K562 (cell line): Measurements from ENCODE around the gene C19orf67. TPM values are rescaled to one million over a fixed set of nuclear protein-coding genes. Genes with fewer than 3 reads are reported as not detected.

Experiments used
- ATAC-seq: fragments of 200-7000 bp; cut with Tn5 transposase; 3 replicates; pipeline ENCODE4 v1.9.1; 2020; ENCODE audit warnings: moderate library complexity
- BruUV-seq: library from RNA; stranded (reverse); fragments of 400-500 nt; replicated peaks from 2 replicates; lab custom pipeline; 2021; lab: Mats Ljungman, UMichigan
- CTCF ChIA-PET: fragments of 300-600 bp; formaldehyde crosslinking; extraction: SDS; loops from one replicate; lab custom pipeline; 2021; ENCODE audit warnings: low intra/inter-chr PET ratio; lab: Yijun Ruan, JAX
- POLR2A ChIA-PET: fragments of 300-600, 350-650 bp; sonication (Branson Sonifier 250); formaldehyde crosslinking; extraction: SDS; loops from one replicate; lab custom pipeline; 2021; ENCODE audit warnings: antibody characterized with exemption, inconsistent platforms; lab: Yijun Ruan, JAX
- DNase-seq, 4 experiments: peaks; one replicate each; pipeline versions ENCODE4 v3.0.0 to v3.0.0-alpha.2; 2011 to 2018; ENCODE audit warnings: low spot score in 3 of 4, mixed read lengths in 3 of 4; ENCODE audit errors: extremely low read depth in 1 of 4
- FAIRE-seq: peaks from 2 replicates; lab custom pipeline; 2011; peaks lifted over from hg19 to GRCh38; lab: Jason Lieb, UNC
- H2AFZ ChIP-seq: 2 replicates; pipeline ENCODE4 v1.6.0; 2011; ENCODE audit warnings: low read depth, low read length, control low read depth, inconsistent platforms
- H3K27ac ChIP-seq: fragments of 200-600 bp; 3 replicates; pipeline ENCODE4 v1.8.0; 2011; ENCODE audit warnings: low read depth, mild to moderate bottlenecking, control low read depth, inconsistent platforms, low read length, moderate library complexity, mixed read lengths; ENCODE audit errors: extremely low read depth
- H3K27me3 ChIP-seq, 2 experiments: fragments of 300-600 bp in 1 of 2; 2 replicates in 1 of 2; 3 replicates in 1 of 2; pipeline versions ENCODE4 v1.6.0 to v1.8.0; 2011; ENCODE audit warnings: inconsistent platforms in 2 of 2, low read length in 2 of 2, mild to moderate bottlenecking in 1 of 2, mixed read lengths in 1 of 2, moderate library complexity in 1 of 2; ENCODE audit not compliant: control insufficient read depth in 2 of 2, insufficient read depth in 2 of 2
- H3K36me3 ChIP-seq: fragments of 300-600 bp; 3 replicates; pipeline ENCODE4 v1.8.0; 2011; ENCODE audit warnings: mild to moderate bottlenecking, low read length, inconsistent platforms; ENCODE audit not compliant: control insufficient read depth, insufficient read depth
- H3K4me1 ChIP-seq, 2 experiments: fragments of 200-600 bp in 1 of 2; replicated peaks in 1 of 2; 2 replicates in 1 of 2; 3 replicates in 1 of 2; pipeline versions ENCODE4 v1.5.1 to v1.8.0; 2011; ENCODE audit warnings: inconsistent platforms in 2 of 2, low read length in 2 of 2, mild to moderate bottlenecking in 1 of 2, mixed read lengths in 1 of 2, moderate library complexity in 1 of 2; ENCODE audit not compliant: control insufficient read depth in 2 of 2, insufficient read depth in 2 of 2
- H3K4me2 ChIP-seq: 2 replicates; pipeline ENCODE4 v1.6.1; 2011; ENCODE audit warnings: low read length, control low read depth, inconsistent platforms, mixed read lengths; ENCODE audit not compliant: insufficient read depth
- H3K4me3 ChIP-seq: fragments of 200-600 bp; sonication (generic), shearing (Covaris generic); 2 replicates; pipeline ENCODE4 v1.5.1; 2016; ENCODE audit warnings: control low read depth, inconsistent platforms
- H3K79me2 ChIP-seq: fragments of 200-600 bp; 3 replicates; pipeline ENCODE4 v1.8.0; 2011; ENCODE audit warnings: low read length, inconsistent platforms; ENCODE audit not compliant: control insufficient read depth, insufficient read depth
- H3K9ac ChIP-seq, 2 experiments: 2 replicates each; pipeline versions ENCODE4 v1.6.0 to v1.6.1; 2011; ENCODE audit warnings: low read depth in 2 of 2, low read length in 2 of 2, control low read depth in 1 of 2, inconsistent platforms in 1 of 2, mild to moderate bottlenecking in 1 of 2, mixed read lengths in 1 of 2; ENCODE audit not compliant: insufficient read depth in 1 of 2
- H3K9me1 ChIP-seq: one replicate; pipeline ENCODE4 v1.6.0; 2011; ENCODE audit warnings: inconsistent platforms, mild to moderate bottlenecking, low read length, moderate library complexity; ENCODE audit not compliant: control insufficient read depth, insufficient read depth
- H3K9me3 ChIP-seq: replicated peaks from 2 replicates; pipeline ENCODE4 v1.5.1; 2011; ENCODE audit warnings: low read depth, low read length, inconsistent platforms; ENCODE audit not compliant: control insufficient read depth, insufficient read depth
- H4K20me1 ChIP-seq: replicated peaks from 2 replicates; pipeline ENCODE4 v1.6.1; 2011; ENCODE audit warnings: low read length, inconsistent platforms, mixed read lengths; ENCODE audit not compliant: control insufficient read depth, insufficient read depth
- BDP1 ChIP-seq: IDR thresholded peaks from 3 replicates; pipeline ENCODE4 v1.6.1; 2011; ENCODE audit not compliant: insufficient read length, insufficient read depth
- JUN ChIP-seq, 2 experiments: sonication (generic) in 1 of 2; formaldehyde crosslinking in 1 of 2; IDR thresholded peaks; 2 replicates each; pipeline versions ENCODE4 v1.6.1 to v1.8.0; 2012 to 2022; ENCODE audit warnings: borderline replicate concordance in 2 of 2, mild to moderate bottlenecking in 2 of 2, improper control_type of control experiment in 1 of 2, low read depth in 1 of 2, low read length in 1 of 2, missing genetic modification reagents in 1 of 2
- MAFK ChIP-seq: IDR thresholded peaks from 2 replicates; pipeline ENCODE4 v1.6.1; 2011; ENCODE audit warnings: low read length, improper control_type of control experiment
- MAZ ChIP-seq, 2 experiments: fragments of 450-650 bp in 1 of 2; sonication (generic) in 1 of 2; formaldehyde crosslinking; IDR thresholded peaks in 1 of 2; conservative IDR thresholded peaks in 1 of 2; 2 replicates each; pipeline versions ENCODE4 v1.4.0 to v1.5.0; 2020; ENCODE audit warnings: mild to moderate bottlenecking in 1 of 2, missing genetic modification reagents in 1 of 2
- PURB ChIP-seq: sonication (generic); formaldehyde crosslinking; IDR thresholded peaks from 2 replicates; pipeline ENCODE4 v1.9.0; 2021; ENCODE audit warnings: low read depth, mild to moderate bottlenecking, missing genetic modification reagents
- RB1 ChIP-seq: fragments of 450-650 bp; IDR thresholded peaks from 2 replicates; pipeline ENCODE4 v1.6.1; 2017; ENCODE audit warnings: low read depth, mild to moderate bottlenecking
- SMARCA4 ChIP-seq: fragments of 450-650 bp; IDR thresholded peaks from 2 replicates; pipeline ENCODE4 v1.6.1; 2016
- TCF3 ChIP-seq: sonication (generic); formaldehyde crosslinking; IDR thresholded peaks from 2 replicates; pipeline ENCODE4 v1.4.0; 2020; ENCODE audit warnings: mild to moderate bottlenecking, missing genetic modification reagents
- ZFX ChIP-seq: sonication (generic); formaldehyde crosslinking; IDR thresholded peaks from 2 replicates; pipeline ENCODE4 v1.8.0; 2022; ENCODE audit warnings: mild to moderate bottlenecking, missing genetic modification reagents, moderate library complexity
- ZNF766 ChIP-seq: fragments of 200-800 bp; sonication (Bioruptor generic); conservative IDR thresholded peaks from 2 replicates; pipeline ENCODE4 v1.6.1; 2016; ENCODE audit warnings: missing genetic modification characterization, missing compliant biosample characterization
- WGBS: fragments of 100-300 bp; shearing (Covaris generic); methylation state at CpG from one replicate; pipeline ENCODE4 v1.1.6; 2016; ENCODE audit warnings: low coverage, mixed read lengths; ENCODE audit not compliant: insufficient coverage; ENCODE audit errors: missing lambda C conversion rate; 5-methylcytosine and 5-hydroxymethylcytosine counted together
- in situ Hi-C: fragments of 300-500 bp; cut with MboI; formaldehyde crosslinking; loops from 4 replicates; pipeline ENCODE4 v1.15.0; 2018; ENCODE audit warnings: inconsistent platforms, mixed read lengths
- intact Hi-C: fragments of 100-400 bp; cut with micrococcal nuclease; formaldehyde crosslinking; loops from 2 replicates; pipeline ENCODE4 v1.14.2; 2022
- polyA plus RNA-seq, 8 experiments: library from polyadenylated mRNA; depleted of rRNA in 4 of 8; stranded (reverse) in 5 of 8; unstranded in 3 of 8; fragments of >200 nt; fragmentation: Nextera tagmentation in 2 of 8; fragmentation: Illumina TruSeq in 1 of 8; extraction: Ambion mirVana in 2 of 8; extraction: Trizol in 1 of 8; gene quantifications; 2 replicates each; pipeline versions ENCODE4 v1.2.1 to v1.2.3, GENCODE V29; 2011 to 2014; ENCODE audit warnings: inconsistent platforms in 1 of 8, missing spikeins in 1 of 8
- total RNA-seq, 7 experiments: library from RNA; depleted of rRNA in 6 of 7; stranded (reverse); fragments of >200 nt in 6 of 7; fragmentation: Illumina TruSeq in 2 of 7; extraction: Trizol in 2 of 7; gene quantifications; 2 replicates each; pipeline versions ENCODE4 v1.2.1 to v1.2.3, GENCODE V29; 2011 to 2021; ENCODE audit warnings: low replicate concordance in 1 of 7
- TF ChIP-seq, protein P1 (sequence below): sonication (generic); formaldehyde crosslinking; IDR thresholded peaks from 2 replicates; pipeline ENCODE4 v1.8.0; 2022; ENCODE audit warnings: mild to moderate bottlenecking, missing genetic modification reagents

Gene C19orf67
- total and polyA plus RNA-seq, 9 of the 15 experiments (the other 6 are each of a cell fraction or from before 2014, with no cell fraction given): 0.29 to 1.8 (median 0.51) TPM; not detected in 3

DNA sequence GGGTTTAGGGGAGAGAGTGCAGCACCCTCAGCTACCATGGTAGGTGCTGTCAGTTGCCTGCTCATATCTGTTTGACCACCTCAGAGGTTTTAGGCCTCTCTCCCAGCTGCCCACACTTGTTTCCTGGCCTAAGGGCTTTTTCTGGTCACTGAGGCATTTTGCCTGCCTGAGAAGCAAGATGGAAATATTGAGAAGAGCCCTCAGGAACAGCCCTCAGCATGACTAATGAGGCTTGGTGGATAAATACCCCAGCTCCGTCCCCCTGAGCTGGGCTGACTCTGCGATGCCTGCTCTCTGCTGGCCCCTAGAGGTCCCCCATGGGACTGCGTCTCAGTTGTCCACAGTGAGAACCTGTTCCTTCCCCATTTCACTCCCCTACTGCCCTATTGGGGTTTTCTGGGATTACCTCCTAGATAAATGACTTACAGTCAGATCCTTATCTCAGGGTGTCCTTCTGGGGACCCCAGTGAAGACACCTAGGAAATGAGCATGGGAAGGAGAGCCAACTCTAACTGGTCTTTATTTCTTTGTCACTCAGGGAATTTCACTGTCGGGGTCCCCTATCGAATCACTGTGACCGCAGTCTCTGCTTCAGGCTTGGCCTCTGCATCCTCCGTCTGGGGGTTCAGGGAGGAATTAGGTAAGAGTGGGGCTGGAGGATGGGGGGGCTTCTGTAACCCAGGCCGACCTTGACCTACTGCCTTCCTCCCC is 37.0 kb downstream of the C19orf67 start:
- intact Hi-C loops (no loop called here), in situ Hi-C loops (no loop called here)
- H3K4me1 ChIP-seq: peaks cover 0 to 16% of the 10 kb centered on the region in 2 experiments; a peak in 2 of 5 replicates
- H3K79me2 ChIP-seq: no peaks in the 10 kb centered on the region
- peak; percentile 88 for FAIRE-seq
- peaks cover 27% of the 10 kb centered on the region; the same call in 2 of the 3 replicates for H3K36me3 ChIP-seq
- ATAC-seq: peak; percentile 94
- no peaks in the 10 kb centered on the region for H3K27me3 ChIP-seq
- ChIA-PET POLR2A (interaction anchor here (0.8 kb wide), 1 partner anchor 87 kb away, joined by 3 read pairs; no protein-coding TSS in a partner anchor), CTCF (interaction anchor here (0.7 to 1.1 kb wide), 2 partner anchors 24 to 168 kb away, joined by 3 to 4 read pairs; partner anchors contain the start of gene MISP3)
- no TSS peak for BruUV-seq
- no peak overlapping the region for H3K27ac ChIP-seq
- 0 out of 4 replicates have a peak overlapping the region, but pooled peaks of 1 of the 2 experiments have one; percentile 58 for H3K9ac ChIP-seq
- H2AFZ ChIP-seq: no peak overlapping the region
- H3K9me1 ChIP-seq: no peaks in the 10 kb centered on the region
- 70% methylated on average over 8 of the region's 8 CpGs for WGBS
- H3K4me2 ChIP-seq: no peak overlapping the region
- no peaks in the 10 kb centered on the region for H4K20me1 ChIP-seq
- H3K9me3 ChIP-seq: peaks cover 4% of the 10 kb centered on the region
- peak; percentile 77 to 86 (median 78) for DNase-seq
- H3K4me3 ChIP-seq: no peak overlapping the region
- TF ChIP-seq, protein P1, sequence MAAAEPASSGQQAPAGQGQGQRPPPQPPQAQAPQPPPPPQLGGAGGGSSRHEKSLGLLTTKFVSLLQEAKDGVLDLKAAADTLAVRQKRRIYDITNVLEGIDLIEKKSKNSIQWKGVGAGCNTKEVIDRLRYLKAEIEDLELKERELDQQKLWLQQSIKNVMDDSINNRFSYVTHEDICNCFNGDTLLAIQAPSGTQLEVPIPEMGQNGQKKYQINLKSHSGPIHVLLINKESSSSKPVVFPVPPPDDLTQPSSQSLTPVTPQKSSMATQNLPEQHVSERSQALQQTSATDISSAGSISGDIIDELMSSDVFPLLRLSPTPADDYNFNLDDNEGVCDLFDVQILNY: no peak
- TF ChIP-seq PURB (CRISPR knock-in tag) (no peak), ZNF766 (CRISPR knock-in tag) (no peak), SMARCA4 (peak; percentile 45; the same call in 1 of the 2 replicates), ZFX (CRISPR knock-in tag) (0 out of 2 replicates have a peak, but pooled peaks have one; percentile 11), JUN (IDR thresholded peaks at IDR 0.05; ENCODE audit: borderline replicate concordance, low read depth, low read length) (0 out of 2 replicates have a peak, but pooled peaks have one; percentile 26), JUN (CRISPR knock-in tag; IDR thresholded peaks at IDR 0.05; ENCODE audit: borderline replicate concordance) (no peak), BDP1 (no peak), MAFK (no peak), TCF3 (CRISPR knock-in tag) (no peak), RB1 (peak; percentile 28; the same call in 1 of the 2 replicates), MAZ (CRISPR knock-in tag; conservative IDR thresholded peaks at IDR 0.05 in 1 of 2, IDR thresholded peaks at IDR 0.05 in 1 of 2) (0 out of 4 replicates have a peak, but pooled peaks of 1 of the 2 experiments have one; percentile 24)
